Spleen (tissue), 3 donors: ENCODE data around the gene YIPF3.

Experiments used
- POLR2A ChIP-seq, 3 donors: fragments of 450-650 bp; IDR thresholded peaks; one replicate each; pipeline ENCODE4 v1.5.1; 2017; ENCODE audit warnings: antibody characterized with exemption in 3 of 3, mild to moderate bottlenecking in 1 of 3
- POLR2AphosphoS5 ChIP-seq, 3 donors: sonication (generic); formaldehyde crosslinking; IDR thresholded peaks; one replicate each; pipeline ENCODE4 v1.5.1; 2017; ENCODE audit warnings: antibody characterized with exemption in 3 of 3

DNA sequence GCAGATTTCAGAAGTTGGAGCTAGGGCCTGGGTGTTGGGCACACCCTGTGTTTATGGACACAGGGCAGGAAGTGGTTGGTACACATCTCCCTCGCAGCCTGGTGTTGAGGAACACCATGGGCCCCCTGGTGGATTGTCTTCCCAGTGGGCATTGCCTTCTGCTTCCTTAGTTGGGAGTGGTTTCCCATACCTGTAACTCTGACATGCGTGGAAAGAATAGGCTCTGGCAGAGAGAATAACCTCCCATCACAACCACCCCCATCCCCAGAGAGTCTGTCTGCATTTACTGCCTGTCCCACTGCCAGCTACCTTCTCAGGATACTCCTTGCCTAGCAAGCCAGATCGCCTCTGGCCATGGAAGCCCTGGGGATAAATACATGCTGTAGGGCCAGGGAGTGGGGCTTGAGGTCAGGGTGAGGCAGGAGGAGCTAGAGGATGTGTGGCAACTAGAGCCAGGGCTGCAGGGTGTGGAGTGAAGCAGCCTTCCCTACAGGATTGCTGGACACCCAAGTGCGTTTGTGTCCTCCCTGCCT is 21.3 kb downstream of the YIPF3 start:
- TF ChIP-seq POLR2A (IDR thresholded peaks at IDR 0.05): no peak
- TF ChIP-seq POLR2AphosphoS5 (IDR thresholded peaks at IDR 0.05): no peak
